ENCODE data around the gene PRKCB. TPM values are rescaled to one million over a fixed set of nuclear protein-coding genes. Genes with fewer than 3 reads are reported as not detected.

The PRKCB gene
- total and polyA plus RNA-seq, 2 donors from 2014 or later = 0.62 to 17.8 TPM

DNA sequence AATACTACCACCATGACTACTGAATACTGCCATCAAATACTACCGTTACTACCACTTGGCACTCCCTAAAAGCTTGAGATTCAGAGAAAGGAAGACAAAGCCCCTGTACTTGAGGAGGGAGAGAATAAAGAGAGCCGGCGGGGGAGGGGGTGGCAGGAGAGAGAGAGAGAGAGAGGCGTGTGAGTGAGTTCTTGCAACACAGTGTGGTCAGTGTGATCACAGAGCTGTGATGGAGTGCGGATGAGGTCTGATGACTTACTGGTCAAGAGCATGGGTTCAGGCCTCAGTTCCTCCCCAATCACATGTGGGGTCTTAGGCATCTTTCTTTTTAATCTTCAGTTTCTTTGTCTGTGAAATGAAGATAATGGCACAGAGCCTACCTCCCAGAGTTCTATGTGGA lies 19.2 kb downstream of the PRKCB start:
- H3K27me3 ChIP-seq (ENCODE audit: control insufficient read depth, insufficient read depth, low read length) = no peaks in the 10 kb centered on the region
- no peaks in the 10 kb centered on the region for H3K36me3 ChIP-seq (ENCODE audit: control insufficient read depth in 2 of 3, insufficient read depth in 3 of 3, low read length in 3 of 3)
- H3K9ac ChIP-seq (ENCODE audit: low read length in 3 of 3) = no peak overlapping the region
- peaks cover 0 to 6% (median 0%) of the 10 kb centered on the region in 3 donors for H3K9me3 ChIP-seq (ENCODE audit: control insufficient read depth in 2 of 3, insufficient read depth in 1 of 3, low read length in 3 of 3)
- H3K27ac ChIP-seq (ENCODE audit: low read depth in 2 of 2, low read length in 2 of 2) = no peak overlapping the region
- no peak for TF ChIP-seq CTCF (IDR thresholded peaks at IDR 0.05; ENCODE audit: borderline replicate concordance, extremely low read depth, insufficient read depth)
- no peak overlapping the region for H3K4me3 ChIP-seq (ENCODE audit: low read length in 3 of 3)
- H3K4me1 ChIP-seq (ENCODE audit: control insufficient read depth in 2 of 3, insufficient read depth in 2 of 3, low read depth in 1 of 3, low read length in 3 of 3) = no peaks in the 10 kb centered on the region
- no peak for FAIRE-seq
- DNase-seq = no peak
- intact Hi-C loops (cut with DNase I) = no loop called here

DNA sequence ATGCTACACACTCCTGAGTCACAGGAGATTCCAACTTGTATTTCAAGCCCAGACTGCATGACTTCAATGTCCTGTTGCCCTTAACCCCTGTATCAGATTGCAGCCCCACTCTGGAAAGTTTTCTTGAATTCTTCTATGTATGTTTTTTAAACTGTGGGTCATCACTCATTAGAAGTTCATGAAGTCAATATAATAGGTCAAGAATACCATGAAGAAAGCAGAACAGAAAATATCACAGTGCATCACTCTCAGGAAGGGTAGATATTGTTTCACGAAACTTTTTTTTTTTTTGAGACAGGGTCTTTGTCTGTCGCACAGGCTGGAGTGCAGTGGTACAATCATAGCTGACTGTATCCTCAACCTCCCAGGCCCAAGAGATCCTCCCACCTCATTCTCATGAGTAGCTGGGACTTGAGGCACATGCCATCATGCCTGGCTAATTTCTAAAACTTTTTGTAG lies 20.5 kb downstream of the PRKCB start:
- Histone ChIP-seq H3K36me3 (ENCODE audit: control insufficient read depth in 2 of 3, insufficient read depth in 3 of 3, low read length in 3 of 3) (no peaks in the 10 kb centered on the region), H3K9me3 (ENCODE audit: control insufficient read depth in 2 of 3, insufficient read depth in 1 of 3, low read length in 3 of 3) (peaks cover 0 to 3% (median 0%) of the 10 kb centered on the region in 3 donors), H3K27me3 (ENCODE audit: control insufficient read depth, insufficient read depth, low read length) (no peaks in the 10 kb centered on the region), H3K9ac (ENCODE audit: low read length in 3 of 3) (no peak overlapping the region), H3K27ac (ENCODE audit: low read depth in 2 of 2, low read length in 2 of 2) (no peak overlapping the region), H3K4me1 (ENCODE audit: control insufficient read depth in 2 of 3, insufficient read depth in 2 of 3, low read depth in 1 of 3, low read length in 3 of 3) (no peaks in the 10 kb centered on the region), H3K4me3 (ENCODE audit: low read length in 3 of 3) (no peak overlapping the region)
- no peak for FAIRE-seq
- intact Hi-C loops (cut with DNase I) = no loop called here
- DNase-seq = peak in 1 of 5 donors; percentile 11
- no peak for TF ChIP-seq CTCF (IDR thresholded peaks at IDR 0.05; ENCODE audit: borderline replicate concordance, extremely low read depth, insufficient read depth)

- no peaks in the 10 kb centered on the region for H3K4me1 ChIP-seq (ENCODE audit: control insufficient read depth in 2 of 3, insufficient read depth in 2 of 3, low read depth in 1 of 3, low read length in 3 of 3)
- no peaks in the 10 kb centered on the region for H3K9me3 ChIP-seq (ENCODE audit: control insufficient read depth in 2 of 3, insufficient read depth in 1 of 3, low read length in 3 of 3)
- H3K36me3 ChIP-seq (ENCODE audit: control insufficient read depth in 2 of 3, insufficient read depth in 3 of 3, low read length in 3 of 3) = no peaks in the 10 kb centered on the region
- no peaks in the 10 kb centered on the region for H3K27me3 ChIP-seq (ENCODE audit: control insufficient read depth, insufficient read depth, low read length)
- intact Hi-C loops (cut with DNase I) = no loop called here
- H3K4me3 ChIP-seq (ENCODE audit: low read length in 3 of 3) = no peak overlapping the region
- no peak for TF ChIP-seq CTCF (IDR thresholded peaks at IDR 0.05; ENCODE audit: borderline replicate concordance, extremely low read depth, insufficient read depth)
- no peak overlapping the region for H3K27ac ChIP-seq (ENCODE audit: low read depth in 2 of 2, low read length in 2 of 2)
- DNase-seq = no peak
- no peak overlapping the region for H3K9ac ChIP-seq (ENCODE audit: low read length in 3 of 3)
- FAIRE-seq = no peak
These were observed 21.6 kb downstream of the PRKCB start for GRCh38 chr16:23857256-23857880.

- no peak overlapping the region for H3K27ac ChIP-seq (ENCODE audit: low read depth in 2 of 2, low read length in 2 of 2)
- no peak overlapping the region for H3K9ac ChIP-seq (ENCODE audit: low read length in 3 of 3)
- H3K36me3 ChIP-seq (ENCODE audit: control insufficient read depth in 2 of 3, insufficient read depth in 3 of 3, low read length in 3 of 3) = no peaks in the 10 kb centered on the region
- H3K27me3 ChIP-seq (ENCODE audit: control insufficient read depth, insufficient read depth, low read length) = no peaks in the 10 kb centered on the region
- H3K9me3 ChIP-seq (ENCODE audit: control insufficient read depth in 2 of 3, insufficient read depth in 1 of 3, low read length in 3 of 3) = no peaks in the 10 kb centered on the region
- H3K4me1 ChIP-seq (ENCODE audit: control insufficient read depth in 2 of 3, insufficient read depth in 2 of 3, low read depth in 1 of 3, low read length in 3 of 3) = no peaks in the 10 kb centered on the region
- intact Hi-C loops (cut with DNase I) = no loop called here
- H3K4me3 ChIP-seq (ENCODE audit: low read length in 3 of 3) = no peak overlapping the region
- FAIRE-seq (no peak), DNase-seq (no peak)
- TF ChIP-seq CTCF (IDR thresholded peaks at IDR 0.05; ENCODE audit: borderline replicate concordance, extremely low read depth, insufficient read depth) = no peak
These were observed 22.1 kb downstream of the PRKCB start for GRCh38 chr16:23857881-23858269.

All from kidney (tissue), 14 donors.